ENCODE measurements around the gene KIAA1671.
"Not testable (repeated sequence)": the region's sequence is repeated elsewhere in the genome, so short reads cannot be mapped to it uniquely, and the experiment has no call there.

Gene KIAA1671

GRCh38 chr22:25206998-25207397, 254.5 kb downstream of the KIAA1671 start:
- DNase-seq, result no peak

- no peak for DNase-seq
Observed at GRCh38 chr22:25207553-25208157, 255.1 kb downstream of the KIAA1671 start.

GRCh38 chr22:25208328-25208727, 255.8 kb downstream of the KIAA1671 start:
- DNase-seq, result no peak

- no peak for DNase-seq
Observed at GRCh38 chr22:25208743-25209505, 256.4 kb downstream of the KIAA1671 start.

GRCh38 chr22:25210793-25211192, 258.3 kb downstream of the KIAA1671 start:
- no peak for DNase-seq

- DNase-seq, result no peak
Observed at GRCh38 chr22:25212337-25212736, 259.8 kb downstream of the KIAA1671 start.

- no peak for DNase-seq
Observed at GRCh38 chr22:25213221-25213620, 260.7 kb downstream of the KIAA1671 start.

GRCh38 chr22:25216230-25216629, 263.7 kb downstream of the KIAA1671 start:
- DNase-seq, result no peak

- no peak for DNase-seq
Observed at GRCh38 chr22:25219211-25219689, 266.7 kb downstream of the KIAA1671 start, which contains the start of gene CRYBB2. Gene CRYBB2, plus strand, starts transcription at chr22:25219639. Its CDS starts 1,791 bp downstream, at chr22:25221430.

GRCh38 chr22:25219948-25220442, 267.5 kb downstream of the KIAA1671 start:
- no peak for DNase-seq

GRCh38 chr22:25221790-25222189, 269.3 kb downstream of the KIAA1671 start:
- no peak for DNase-seq

GRCh38 chr22:25223269-25223850, 270.8 kb downstream of the KIAA1671 start:
- DNase-seq, result no peak

GRCh38 chr22:25228822-25229221, 276.3 kb downstream of the KIAA1671 start:
- DNase-seq, result no peak

GRCh38 chr22:25230760-25231159, 278.2 kb downstream of the KIAA1671 start:
- DNase-seq, result not testable (repeated sequence)

GRCh38 chr22:25232301-25232700, 279.8 kb downstream of the KIAA1671 start:
- DNase-seq, result no peak

GRCh38 chr22:25233706-25234105, 281.2 kb downstream of the KIAA1671 start:
- not testable (repeated sequence) for DNase-seq

- peak; percentile 71 for DNase-seq
Observed at GRCh38 chr22:25235547-25236290, 283.2 kb downstream of the KIAA1671 start.

GRCh38 chr22:25236417-25236816, 283.9 kb downstream of the KIAA1671 start:
- no peak for DNase-seq

GRCh38 chr22:25237503-25237902, 285.0 kb downstream of the KIAA1671 start:
- DNase-seq, result no peak

- not testable (repeated sequence) for DNase-seq
Observed at GRCh38 chr22:25238058-25238457, 285.5 kb downstream of the KIAA1671 start.

Data from stimulated activated CD4-positive, alpha-beta T cell treated with anti-CD3 and anti-CD28 coated beads, Interleukin-4, amount 100 ng/mL, for 1 hour (primary cell).